Smooth muscle cell (in vitro differentiated cells): ENCODE results near the gene FAT3. TPM values are rescaled to one million over a fixed set of nuclear protein-coding genes. Genes with fewer than 3 reads are reported as not detected.

ENCODE experiments used
- DNase-seq: peaks from one replicate; lab custom pipeline; 2025; ENCODE audit not compliant: unreplicated experiment; lab: John Stamatoyannopoulos, UW
- H2AFZ ChIP-seq: fragments of 200-600 bp; sonication (generic); 2 replicates; pipeline ENCODE4 v1.6.0; 2016; ENCODE audit warnings: antibody characterized with exemption, low read depth, mild to moderate bottlenecking
- H3F3A ChIP-seq: fragments of 200-600 bp; sonication (generic); 2 replicates; pipeline ENCODE4 v1.6.0; 2017; ENCODE audit warnings: antibody characterized with exemption, low read depth
- H3K27ac ChIP-seq: fragments of 200-600 bp; sonication (generic); 2 replicates; pipeline ENCODE4 v1.5.1; 2016; ENCODE audit warnings: low read depth, mild to moderate bottlenecking
- H3K27me3 ChIP-seq: fragments of 200-600 bp; sonication (generic); 2 replicates; pipeline ENCODE4 v1.6.1; 2016; ENCODE audit warnings: low read depth, mild to moderate bottlenecking
- H3K36me3 ChIP-seq: fragments of 200-600 bp; sonication (generic); 2 replicates; pipeline ENCODE4 v1.5.1; 2016; ENCODE audit warnings: low read depth
- H3K4me1 ChIP-seq: fragments of 200-600 bp; sonication (generic); 2 replicates; pipeline ENCODE4 v1.5.1; 2016; ENCODE audit warnings: low read depth
- H3K4me2 ChIP-seq: fragments of 200-600 bp; sonication (generic); 2 replicates; pipeline ENCODE4 v1.6.0; 2016; ENCODE audit warnings: mild to moderate bottlenecking
- H3K4me3 ChIP-seq: fragments of 200-600 bp; sonication (generic); 2 replicates; pipeline ENCODE4 v1.5.1; 2016; ENCODE audit warnings: mild to moderate bottlenecking
- H3K79me2 ChIP-seq: fragments of 200-600 bp; sonication (generic); 2 replicates; pipeline ENCODE4 v1.6.0; 2016; ENCODE audit warnings: low read depth, mild to moderate bottlenecking
- H3K9ac ChIP-seq: fragments of 200-600 bp; sonication (generic); 2 replicates; pipeline ENCODE4 v1.6.0; 2016; ENCODE audit warnings: low read depth
- H3K9me3 ChIP-seq: fragments of 200-600 bp; sonication (generic); replicated peaks from 2 replicates; pipeline ENCODE4 v1.5.1; 2016; ENCODE audit warnings: low read depth
- H4K20me1 ChIP-seq: fragments of 200-600 bp; sonication (generic); 2 replicates; pipeline ENCODE4 v1.6.0; 2016; ENCODE audit warnings: low read depth
- WGBS: methylation state at CpG from one replicate; pipeline ENCODE4 v1.1.7; 2016; ENCODE audit warnings: low lambda C conversion rate; 5-methylcytosine and 5-hydroxymethylcytosine counted together
- polyA plus RNA-seq: library from polyadenylated mRNA; unstranded; fragments of >200 nt; fragmentation: Nextera tagmentation; extraction: Ambion mirVana; gene quantifications from 2 replicates; pipeline ENCODE4 v1.2.1, GENCODE V29; 2016
- total RNA-seq: library from RNA; depleted of rRNA; stranded (reverse); fragments of >200 nt; gene quantifications from 2 replicates; pipeline ENCODE4 v1.2.3, GENCODE V29; 2014
- TF ChIP-seq, protein P1 (sequence below): fragments of 200-600 bp; sonication (generic); IDR thresholded peaks from 2 replicates; pipeline ENCODE4 v1.5.1; 2017; ENCODE audit warnings: borderline replicate concordance, mild to moderate bottlenecking, antibody characterized with exemption; ENCODE audit not compliant: insufficient read depth, poor library complexity, severe bottlenecking

FAT3 gene
- total and polyA plus RNA-seq, 2 experiments from 2014 or later = 0.03 to 2.5 TPM

DNA sequence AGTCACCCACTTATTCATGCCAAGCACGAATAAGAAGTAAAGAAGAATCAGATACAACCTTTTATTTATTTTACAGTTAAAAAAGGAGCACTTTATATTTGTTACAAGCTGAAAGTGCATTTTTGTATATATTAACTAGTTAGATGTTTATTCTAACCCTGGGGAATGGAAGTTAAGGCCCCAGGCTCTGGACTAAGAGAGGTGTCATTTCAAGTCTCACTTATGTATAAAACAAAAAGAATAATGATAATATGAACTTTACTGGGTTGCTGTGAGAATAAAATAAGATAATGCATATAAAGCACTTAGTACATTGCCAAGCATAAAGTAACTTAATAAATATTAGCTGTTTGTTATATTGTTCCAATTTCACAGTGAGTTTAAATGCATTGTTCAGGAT is 12.1 kb upstream of the FAT3 start:
- H3K36me3 ChIP-seq = no peaks in the 10 kb centered on the region
- no peaks in the 10 kb centered on the region for H3K27me3 ChIP-seq
- H3K9me3 ChIP-seq = no peaks in the 10 kb centered on the region
- H3K79me2 ChIP-seq = no peaks in the 10 kb centered on the region
- H4K20me1 ChIP-seq = no peaks in the 10 kb centered on the region
- H3K4me2 ChIP-seq = no peak overlapping the region
- H3K4me3 ChIP-seq = no peak overlapping the region
- no peak overlapping the region for H2AFZ ChIP-seq
- H3K9ac ChIP-seq = no peak overlapping the region
- no peaks in the 10 kb centered on the region for H3F3A ChIP-seq
- no peak for DNase-seq
- H3K27ac ChIP-seq = no peak overlapping the region
- H3K4me1 ChIP-seq = no peaks in the 10 kb centered on the region
- TF ChIP-seq, protein P1, sequence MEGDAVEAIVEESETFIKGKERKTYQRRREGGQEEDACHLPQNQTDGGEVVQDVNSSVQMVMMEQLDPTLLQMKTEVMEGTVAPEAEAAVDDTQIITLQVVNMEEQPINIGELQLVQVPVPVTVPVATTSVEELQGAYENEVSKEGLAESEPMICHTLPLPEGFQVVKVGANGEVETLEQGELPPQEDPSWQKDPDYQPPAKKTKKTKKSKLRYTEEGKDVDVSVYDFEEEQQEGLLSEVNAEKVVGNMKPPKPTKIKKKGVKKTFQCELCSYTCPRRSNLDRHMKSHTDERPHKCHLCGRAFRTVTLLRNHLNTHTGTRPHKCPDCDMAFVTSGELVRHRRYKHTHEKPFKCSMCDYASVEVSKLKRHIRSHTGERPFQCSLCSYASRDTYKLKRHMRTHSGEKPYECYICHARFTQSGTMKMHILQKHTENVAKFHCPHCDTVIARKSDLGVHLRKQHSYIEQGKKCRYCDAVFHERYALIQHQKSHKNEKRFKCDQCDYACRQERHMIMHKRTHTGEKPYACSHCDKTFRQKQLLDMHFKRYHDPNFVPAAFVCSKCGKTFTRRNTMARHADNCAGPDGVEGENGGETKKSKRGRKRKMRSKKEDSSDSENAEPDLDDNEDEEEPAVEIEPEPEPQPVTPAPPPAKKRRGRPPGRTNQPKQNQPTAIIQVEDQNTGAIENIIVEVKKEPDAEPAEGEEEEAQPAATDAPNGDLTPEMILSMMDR = no peak
- WGBS = 80% methylated on average over 1 of the region's 1 CpG

DNA sequence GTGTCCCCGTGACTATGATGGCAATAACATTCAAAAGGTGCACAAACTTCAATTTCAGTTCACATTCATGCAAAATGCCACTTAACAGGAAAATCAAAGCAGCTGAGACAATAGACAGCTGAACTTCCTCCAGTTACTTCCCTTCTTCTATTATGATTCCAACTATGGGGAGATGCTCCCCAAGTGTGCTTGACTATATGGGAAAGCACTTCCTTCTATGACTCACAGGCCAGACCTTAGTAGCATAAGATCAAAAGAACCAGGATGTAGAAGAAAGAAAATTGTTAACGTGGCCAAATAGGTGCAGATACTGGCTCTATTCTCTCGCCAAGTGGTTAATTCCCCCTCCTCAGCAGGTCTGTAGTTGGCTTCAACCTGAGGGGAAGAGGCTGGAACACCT is 7.8 kb upstream of the FAT3 start:
- H4K20me1 ChIP-seq = no peaks in the 10 kb centered on the region
- H3K27me3 ChIP-seq = no peaks in the 10 kb centered on the region
- TF ChIP-seq, protein P1 = no peak
- H3K79me2 ChIP-seq = no peaks in the 10 kb centered on the region
- no peaks in the 10 kb centered on the region for H3K4me1 ChIP-seq
- H2AFZ ChIP-seq = no peak overlapping the region
- 61% methylated on average over 3 of the region's 3 CpGs for WGBS
- no peak overlapping the region for H3K27ac ChIP-seq
- H3K4me2 ChIP-seq = no peak overlapping the region
- no peaks in the 10 kb centered on the region for H3K9me3 ChIP-seq
- H3K36me3 ChIP-seq = no peaks in the 10 kb centered on the region
- no peak for DNase-seq
- H3F3A ChIP-seq = no peaks in the 10 kb centered on the region
- H3K9ac ChIP-seq = no peak overlapping the region
- H3K4me3 ChIP-seq = no peak overlapping the region

DNA sequence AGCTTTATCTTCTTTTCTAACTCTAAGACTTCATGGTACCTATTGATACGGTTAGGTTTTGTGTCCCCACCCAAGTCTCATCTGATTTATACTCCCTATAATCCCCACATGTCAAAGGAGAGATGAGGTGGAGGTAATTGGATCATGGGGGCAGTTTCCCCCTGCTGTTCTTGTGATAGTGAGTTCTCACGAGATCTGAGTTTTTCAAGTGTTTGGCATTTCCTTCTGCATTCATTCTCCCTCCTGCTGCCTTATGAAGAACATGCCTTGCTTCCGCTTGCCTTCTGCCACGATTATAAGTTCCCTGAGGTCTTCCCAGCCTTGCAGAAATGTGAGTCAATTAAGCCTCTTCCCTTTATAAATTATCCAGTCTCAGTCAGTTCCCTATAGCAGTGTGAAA is 5.1 kb upstream of the FAT3 start:
- TF ChIP-seq, protein P1 = no peak
- no peak overlapping the region for H3K4me2 ChIP-seq

DNA sequence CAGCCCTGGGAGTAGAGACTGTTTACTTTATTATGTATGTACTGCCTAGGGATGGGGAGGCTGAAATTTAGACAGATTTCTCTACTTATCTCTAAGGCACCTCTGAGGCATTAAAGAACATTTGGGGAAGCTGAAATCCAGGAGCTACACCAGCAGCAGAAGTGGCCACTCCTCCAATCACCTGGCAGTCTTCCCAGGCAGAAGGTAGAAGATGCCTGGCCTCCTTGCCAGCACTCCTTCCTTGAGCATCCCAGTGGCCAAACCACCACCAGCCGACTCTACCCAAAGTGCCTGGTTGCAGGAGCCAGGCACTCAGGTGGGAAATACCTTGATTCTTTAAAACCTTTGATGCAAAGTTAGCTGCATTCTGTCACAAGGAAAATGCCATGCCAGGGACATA is 1.9 kb upstream of the FAT3 start:
- H3K4me1 ChIP-seq = peaks cover 7% of the 10 kb centered on the region
- DNase-seq = no peak
- H3K36me3 ChIP-seq = no peaks in the 10 kb centered on the region
- H3K79me2 ChIP-seq = no peaks in the 10 kb centered on the region
- no peak overlapping the region for H2AFZ ChIP-seq
- TF ChIP-seq, protein P1 = no peak
- no peaks in the 10 kb centered on the region for H3K9me3 ChIP-seq
- H3K4me3 ChIP-seq = no peak overlapping the region
- H3K4me2 ChIP-seq = no peak overlapping the region
- no peaks in the 10 kb centered on the region for H4K20me1 ChIP-seq
- no peaks in the 10 kb centered on the region for H3F3A ChIP-seq
- H3K9ac ChIP-seq = no peak overlapping the region
- no peak overlapping the region for H3K27ac ChIP-seq
- peaks cover 47% of the 10 kb centered on the region for H3K27me3 ChIP-seq
- WGBS = 77% methylated on average over 1 of the region's 1 CpG

More for the DNA sequence above, 5.1 kb upstream of the FAT3 start:
- Histone ChIP-seq H3K4me1 (no peaks in the 10 kb centered on the region), H4K20me1 (no peaks in the 10 kb centered on the region), H3K9me3 (no peaks in the 10 kb centered on the region), H3K79me2 (no peaks in the 10 kb centered on the region), H3K27ac (no peak overlapping the region), H2AFZ (no peak overlapping the region), H3K9ac (no peak overlapping the region), H3K4me3 (no peak overlapping the region), H3K27me3 (peaks cover 17% of the 10 kb centered on the region), H3F3A (no peaks in the 10 kb centered on the region), H3K36me3 (no peaks in the 10 kb centered on the region)
- WGBS = 63% methylated on average over 4 of the region's 4 CpGs
- no peak for DNase-seq
